DOHH2 (cell line): ENCODE results near the gene ZMAT5.

ENCODE experiments used
- H3F3A ChIP-seq: fragments of 200-600 bp; sonication (generic), shearing (Covaris generic); 2 replicates; pipeline ENCODE4 v1.6.0; 2016; ENCODE audit warnings: antibody characterized with exemption, mild to moderate bottlenecking; ENCODE audit not compliant: control insufficient read depth, insufficient read depth
- H3K27ac ChIP-seq: fragments of 200-600 bp; sonication (generic); 2 replicates; pipeline ENCODE4 v1.5.1; 2014; ENCODE audit warnings: low read depth, mild to moderate bottlenecking, low read length, moderate library complexity
- H3K27me3 ChIP-seq: fragments of 200-600 bp; sonication (generic); 2 replicates; pipeline ENCODE4 v1.6.1; 2014; ENCODE audit warnings: mild to moderate bottlenecking, low read length, mixed read lengths; ENCODE audit not compliant: control insufficient read depth
- H3K36me3 ChIP-seq: fragments of 200-600 bp; sonication (generic); 2 replicates; pipeline ENCODE4 v1.6.1; 2014; ENCODE audit warnings: mild to moderate bottlenecking, low read length, moderate library complexity, mixed read lengths; ENCODE audit not compliant: control insufficient read depth
- H3K4me1 ChIP-seq: fragments of 200-600 bp; sonication (generic); 2 replicates; pipeline ENCODE4 v1.6.1; 2014; ENCODE audit warnings: mild to moderate bottlenecking, low read length, mixed read lengths; ENCODE audit not compliant: control insufficient read depth
- H3K4me2 ChIP-seq: fragments of 200-600 bp; sonication (generic); 2 replicates; pipeline ENCODE4 v1.6.0; 2014; ENCODE audit warnings: mild to moderate bottlenecking, low read length, moderate library complexity
- H3K4me3 ChIP-seq: fragments of 200-600 bp; sonication (generic); 2 replicates; pipeline ENCODE4 v1.5.1; 2014; ENCODE audit warnings: mild to moderate bottlenecking, low read length, mixed read lengths
- H3K79me2 ChIP-seq: fragments of 200-600 bp; sonication (generic); 2 replicates; pipeline ENCODE4 v1.6.1; 2014; ENCODE audit warnings: mild to moderate bottlenecking, low read length, mixed read lengths; ENCODE audit not compliant: control insufficient read depth
- H3K9me2 ChIP-seq: fragments of 200-600 bp; sonication (generic); replicated peaks from 2 replicates; pipeline ENCODE4 v1.6.1; 2014; ENCODE audit warnings: mild to moderate bottlenecking, low read length, mixed read lengths; ENCODE audit not compliant: control insufficient read depth
- H3K9me3 ChIP-seq: fragments of 200-600 bp; sonication (generic); 2 replicates; pipeline ENCODE4 v1.6.1; 2014; ENCODE audit warnings: antibody characterized with exemption, low read length, mixed read lengths; ENCODE audit not compliant: control insufficient read depth, insufficient read depth
- H4K20me1 ChIP-seq: fragments of 200-600 bp; sonication (generic); 2 replicates; pipeline ENCODE4 v1.6.0; 2014; ENCODE audit warnings: low read depth, mild to moderate bottlenecking, antibody characterized with exemption, low read length, moderate library complexity; ENCODE audit not compliant: control insufficient read depth, insufficient read depth
- EZH2phosphoT487 ChIP-seq: fragments of 200-600 bp; sonication (generic); IDR thresholded peaks from 2 replicates; pipeline ENCODE4 v1.6.1; 2017; ENCODE audit warnings: borderline replicate concordance, mild to moderate bottlenecking, antibody characterized with exemption, low read length, moderate library complexity, mixed read lengths
- TF ChIP-seq, protein P1 (sequence below): fragments of 200-600 bp; sonication (generic); IDR thresholded peaks from one replicate; pipeline ENCODE4 v1.5.1; 2014; ENCODE audit warnings: antibody characterized with exemption, mild to moderate bottlenecking, low read depth, low read length; ENCODE audit not compliant: poor library complexity, severe bottlenecking

ZMAT5 gene

DNA sequence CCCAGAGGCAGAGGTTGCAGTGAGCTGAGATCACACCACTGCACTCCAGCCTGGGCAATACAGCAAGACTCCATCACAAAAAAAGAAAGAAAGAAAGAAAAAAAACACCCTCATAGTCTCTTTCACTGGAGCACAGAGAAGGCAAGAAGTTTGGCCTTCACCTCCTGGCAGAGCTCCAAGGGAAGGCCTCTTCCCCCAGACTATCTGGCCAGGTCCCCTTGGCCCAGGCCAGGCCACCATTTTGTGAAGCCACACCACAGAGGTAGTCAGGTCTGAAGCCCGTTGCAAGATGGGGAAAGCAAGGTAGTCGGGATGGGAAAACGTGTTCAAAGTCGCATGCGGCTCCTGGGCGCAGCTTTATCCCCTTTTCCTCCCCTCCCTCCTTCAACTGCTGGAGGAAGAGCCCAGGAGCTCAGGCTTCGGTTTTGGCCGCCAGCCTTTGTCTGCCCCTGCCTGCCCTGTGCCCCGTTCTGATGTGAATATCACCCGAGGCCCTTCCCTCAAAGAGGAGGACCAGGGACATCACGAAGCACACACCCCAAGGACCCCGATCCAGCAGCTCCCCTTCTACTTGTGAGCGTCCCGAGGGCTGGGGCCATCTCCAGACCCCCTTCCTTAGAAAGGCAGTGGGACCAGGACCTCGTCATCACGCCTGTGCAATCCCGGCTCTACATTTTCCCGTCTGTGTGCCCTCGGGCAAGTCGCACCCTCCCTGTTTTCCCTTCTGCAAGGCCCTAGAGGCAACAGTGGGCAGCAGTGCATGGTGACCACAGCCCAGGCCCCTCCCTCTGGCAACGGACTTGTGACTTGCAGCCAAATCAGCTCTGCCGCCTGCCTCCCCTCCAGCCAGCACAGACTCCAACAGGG, 29.3 kb downstream of the ZMAT5 start:
- no peak overlapping the region for H3K4me3 ChIP-seq
- H3K9me3 ChIP-seq, result no peaks in the 10 kb centered on the region
- no peak overlapping the region for H3K27ac ChIP-seq
- H3F3A ChIP-seq, result no peaks in the 10 kb centered on the region
- TF ChIP-seq, protein P1, sequence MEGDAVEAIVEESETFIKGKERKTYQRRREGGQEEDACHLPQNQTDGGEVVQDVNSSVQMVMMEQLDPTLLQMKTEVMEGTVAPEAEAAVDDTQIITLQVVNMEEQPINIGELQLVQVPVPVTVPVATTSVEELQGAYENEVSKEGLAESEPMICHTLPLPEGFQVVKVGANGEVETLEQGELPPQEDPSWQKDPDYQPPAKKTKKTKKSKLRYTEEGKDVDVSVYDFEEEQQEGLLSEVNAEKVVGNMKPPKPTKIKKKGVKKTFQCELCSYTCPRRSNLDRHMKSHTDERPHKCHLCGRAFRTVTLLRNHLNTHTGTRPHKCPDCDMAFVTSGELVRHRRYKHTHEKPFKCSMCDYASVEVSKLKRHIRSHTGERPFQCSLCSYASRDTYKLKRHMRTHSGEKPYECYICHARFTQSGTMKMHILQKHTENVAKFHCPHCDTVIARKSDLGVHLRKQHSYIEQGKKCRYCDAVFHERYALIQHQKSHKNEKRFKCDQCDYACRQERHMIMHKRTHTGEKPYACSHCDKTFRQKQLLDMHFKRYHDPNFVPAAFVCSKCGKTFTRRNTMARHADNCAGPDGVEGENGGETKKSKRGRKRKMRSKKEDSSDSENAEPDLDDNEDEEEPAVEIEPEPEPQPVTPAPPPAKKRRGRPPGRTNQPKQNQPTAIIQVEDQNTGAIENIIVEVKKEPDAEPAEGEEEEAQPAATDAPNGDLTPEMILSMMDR, result no peak
- no peaks in the 10 kb centered on the region for H3K9me2 ChIP-seq
- no peaks in the 10 kb centered on the region for H3K27me3 ChIP-seq
- no peaks in the 10 kb centered on the region for H3K4me1 ChIP-seq
- H4K20me1 ChIP-seq, result no peaks in the 10 kb centered on the region
- H3K36me3 ChIP-seq, result no peaks in the 10 kb centered on the region
- H3K4me2 ChIP-seq, result no peak overlapping the region
- H3K79me2 ChIP-seq, result no peaks in the 10 kb centered on the region

DNA sequence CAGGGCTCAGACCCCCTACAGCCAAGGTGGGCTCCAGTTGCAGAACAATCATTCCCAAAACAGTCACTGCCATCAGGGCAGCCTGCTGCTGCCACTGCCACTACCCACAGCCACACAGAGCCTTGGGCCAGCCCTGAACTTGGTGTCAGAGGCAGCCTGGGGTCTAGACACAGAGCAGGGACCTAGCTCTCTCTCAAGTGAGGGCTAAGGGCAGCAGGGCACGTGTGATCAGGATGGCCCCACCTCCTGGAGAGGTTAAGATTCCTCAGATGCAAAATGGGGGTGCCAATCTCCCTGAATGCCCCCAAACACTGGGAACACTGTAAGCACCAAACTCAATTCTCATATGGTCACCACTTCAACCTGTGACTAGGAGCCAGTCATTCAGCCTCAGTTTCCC, 31.4 kb downstream of the ZMAT5 start:
- Histone ChIP-seq H3K4me1 (no peaks in the 10 kb centered on the region), H3K9me3 (no peaks in the 10 kb centered on the region), H4K20me1 (no peaks in the 10 kb centered on the region), H3K4me3 (no peak overlapping the region), H3K79me2 (no peaks in the 10 kb centered on the region), H3F3A (no peaks in the 10 kb centered on the region), H3K27ac (no peak overlapping the region), H3K27me3 (no peaks in the 10 kb centered on the region), H3K9me2 (no peaks in the 10 kb centered on the region), H3K36me3 (no peaks in the 10 kb centered on the region), H3K4me2 (no peak overlapping the region)
- no peak for TF ChIP-seq EZH2phosphoT487
- TF ChIP-seq, protein P1, result no peak

DNA sequence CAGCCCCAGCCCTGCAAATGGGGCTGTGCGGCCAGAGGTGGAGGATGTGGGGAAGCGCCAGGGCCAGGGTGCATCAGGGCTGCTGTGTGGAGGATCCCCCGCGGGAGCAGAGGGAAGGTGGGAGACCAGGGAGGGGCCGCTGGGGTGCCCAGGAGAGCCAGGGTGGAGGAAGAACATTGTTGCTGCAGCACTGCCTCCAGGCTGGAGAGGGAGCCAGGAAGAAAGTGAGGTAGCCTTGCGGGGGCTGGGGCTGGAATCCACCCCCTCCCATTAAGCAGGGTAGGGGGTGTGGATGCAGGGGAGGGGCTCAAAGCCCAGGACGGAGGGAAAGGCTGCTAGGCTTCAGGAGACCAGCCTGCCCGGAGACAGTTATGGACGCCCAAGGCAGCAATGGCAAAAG, 32.0 kb downstream of the ZMAT5 start:
- Histone ChIP-seq H3F3A (no peaks in the 10 kb centered on the region), H4K20me1 (no peaks in the 10 kb centered on the region), H3K9me2 (no peaks in the 10 kb centered on the region), H3K9me3 (no peaks in the 10 kb centered on the region), H3K27ac (no peak overlapping the region), H3K4me3 (no peak overlapping the region), H3K4me1 (no peaks in the 10 kb centered on the region), H3K36me3 (no peaks in the 10 kb centered on the region), H3K27me3 (no peaks in the 10 kb centered on the region), H3K4me2 (no peak overlapping the region), H3K79me2 (no peaks in the 10 kb centered on the region)
- TF ChIP-seq, protein P1, result no peak
- TF ChIP-seq EZH2phosphoT487, result no peak
